Activated T-cell treated with anti-CD3 and anti-CD28 coated beads, Interleukin-2, amount 50 U/mL, for 72 hours (primary cell): ENCODE measurements around the gene UBE4B. TPM values are rescaled to one million over a fixed set of nuclear protein-coding genes. Genes with fewer than 3 reads are reported as not detected.
A peak's percentile ranks its signal among the peaks of the same experiment; 100 is the strongest.
"Not testable (repeated sequence)": the region's sequence is repeated elsewhere in the genome, so short reads cannot be mapped to it uniquely, and the experiment has no call there.

Experiments
- ATAC-seq, 2 donors: fragments of 150-1000 bp; cut with Tn5 transposase; replicated peaks in 1 of 2; 2 replicates each; pipeline ENCODE4 v1.10.0; 2021; ENCODE audit warnings: moderate library complexity in 2 of 2, mild to moderate bottlenecking in 1 of 2
- DNase-seq, 2 donors: peaks; one replicate each; pipeline ENCODE4 v3.0.0; 2021 to 2022; ENCODE audit warnings: mixed read lengths in 1 of 2
- H3K27ac Mint-ChIP-seq: one replicate; pipeline ENCODE4 v1.8.0; 2022; ENCODE audit warnings: mild to moderate bottlenecking, moderate library complexity, mixed read lengths
- H3K27me3 Mint-ChIP-seq: one replicate; pipeline ENCODE4 v1.8.0; 2022; ENCODE audit warnings: low read depth, mixed read lengths
- H3K36me3 Mint-ChIP-seq, 2 donors: one replicate each; pipeline ENCODE4 v1.8.0; 2022; ENCODE audit warnings: mixed read lengths in 2 of 2, mild to moderate bottlenecking in 1 of 2; ENCODE audit not compliant: insufficient read depth in 2 of 2
- H3K4me1 Mint-ChIP-seq: one replicate; pipeline ENCODE4 v1.8.0; 2022; ENCODE audit warnings: low read depth, mixed read lengths
- H3K4me3 Mint-ChIP-seq, 2 donors: one replicate each; pipeline ENCODE4 v1.8.0; 2022; ENCODE audit warnings: mild to moderate bottlenecking in 2 of 2, mixed read lengths in 2 of 2, moderate library complexity in 2 of 2
- H3K9me3 Mint-ChIP-seq, 2 donors: one replicate each; pipeline ENCODE4 v1.8.0; 2022; ENCODE audit warnings: mixed read lengths in 2 of 2
- total RNA-seq, 2 donors: library from RNA; stranded (reverse); gene quantifications; one replicate each; pipeline ENCODE4 v1.2.3, GENCODE V29; 2022

UBE4B gene
- total RNA-seq, 2 donors from 2014 or later = 24.7 to 25.6 TPM

DNA sequence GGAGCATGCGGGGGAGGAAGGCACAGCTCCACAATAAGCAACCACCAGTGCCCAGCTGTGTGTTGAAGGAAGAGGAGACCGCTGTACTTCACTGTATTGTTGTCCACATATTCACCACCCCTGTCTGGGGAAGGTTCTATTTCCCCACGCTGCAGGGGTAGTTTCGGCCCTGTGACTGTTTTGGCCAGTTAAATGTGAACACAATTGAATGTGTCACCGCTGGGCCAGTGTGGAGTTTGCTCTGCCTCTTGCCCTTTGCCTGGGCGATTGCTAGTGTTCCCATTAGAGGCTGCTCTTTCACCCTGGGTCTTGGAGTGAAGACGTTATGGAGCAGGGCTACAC, 32.6 kb downstream of the UBE4B start:
- no peak for ATAC-seq
- DNase-seq = no peak
- H3K27me3 Mint-ChIP-seq = no peaks in the 10 kb centered on the region

DNA sequence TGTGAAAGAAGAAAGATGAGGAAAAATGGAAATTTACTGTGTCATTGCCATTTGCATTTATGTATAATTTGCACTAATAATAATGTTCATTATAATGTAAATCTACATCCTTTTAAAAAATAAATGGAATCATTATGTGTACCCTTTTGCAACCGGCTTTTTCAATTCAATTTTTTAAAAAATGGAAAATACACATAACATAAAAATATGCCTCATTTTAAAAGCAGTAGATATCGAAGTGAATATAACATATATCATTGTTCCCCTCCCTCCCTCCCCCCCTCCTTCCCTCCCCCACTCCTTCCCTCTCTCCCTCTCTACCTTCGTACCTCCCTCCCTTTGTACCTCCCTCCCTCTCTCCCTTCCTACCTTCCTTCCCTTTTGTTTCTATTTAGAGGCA, 33.0 kb downstream of the UBE4B start:
- H3K4me3 Mint-ChIP-seq = no peak overlapping the region
- no peaks in the 10 kb centered on the region for H3K9me3 Mint-ChIP-seq
- H3K27me3 Mint-ChIP-seq = no peaks in the 10 kb centered on the region
- H3K27ac Mint-ChIP-seq = no peak overlapping the region
- H3K4me1 Mint-ChIP-seq = peaks cover 17% of the 10 kb centered on the region
- no peak for ATAC-seq
- no peaks in the 10 kb centered on the region for H3K36me3 Mint-ChIP-seq
- no peak for DNase-seq

More for the DNA sequence above, 32.6 kb downstream of the UBE4B start:
- Mint-ChIP-seq H3K36me3 (no peaks in the 10 kb centered on the region), H3K9me3 (no peaks in the 10 kb centered on the region), H3K4me1 (peaks cover 17% of the 10 kb centered on the region), H3K27ac (no peak overlapping the region), H3K4me3 (no peak overlapping the region)

- no peak overlapping the region for H3K4me3 Mint-ChIP-seq
- no peaks in the 10 kb centered on the region for H3K36me3 Mint-ChIP-seq
- H3K27me3 Mint-ChIP-seq = no peaks in the 10 kb centered on the region
- H3K4me1 Mint-ChIP-seq = peaks cover 13% of the 10 kb centered on the region
- no peak for ATAC-seq
- DNase-seq = no peak
- no peaks in the 10 kb centered on the region for H3K9me3 Mint-ChIP-seq
- H3K27ac Mint-ChIP-seq = no peak overlapping the region
These were observed 36.0 kb downstream of the UBE4B start for GRCh38 chr1:10068605-10069294.

GRCh38 chr1:10070206-10070605, 37.4 kb downstream of the UBE4B start:
- no peaks in the 10 kb centered on the region for H3K27me3 Mint-ChIP-seq
- H3K9me3 Mint-ChIP-seq = no peaks in the 10 kb centered on the region
- peaks cover 0 to 2% of the 10 kb centered on the region in 2 donors for H3K36me3 Mint-ChIP-seq
- no peak for DNase-seq
- peaks cover 21% of the 10 kb centered on the region for H3K4me1 Mint-ChIP-seq
- ATAC-seq = no peak
- no peak overlapping the region for H3K4me3 Mint-ChIP-seq
- H3K27ac Mint-ChIP-seq = no peak overlapping the region

GRCh38 chr1:10071640-10072039, 38.9 kb downstream of the UBE4B start:
- Mint-ChIP-seq H3K4me3 (no peak overlapping the region), H3K27ac (no peak overlapping the region), H3K9me3 (no peaks in the 10 kb centered on the region), H3K27me3 (no peaks in the 10 kb centered on the region), H3K4me1 (peaks cover 24% of the 10 kb centered on the region), H3K36me3 (peaks cover 0 to 2% of the 10 kb centered on the region in 2 donors)
- DNase-seq (no peak), ATAC-seq (no peak)

GRCh38 chr1:10073371-10073770, 40.6 kb downstream of the UBE4B start:
- not testable (repeated sequence) for H3K9me3 Mint-ChIP-seq, H3K4me3 Mint-ChIP-seq, DNase-seq, H3K36me3 Mint-ChIP-seq, H3K27me3 Mint-ChIP-seq, H3K27ac Mint-ChIP-seq, ATAC-seq
- peaks cover 17% of the 10 kb centered on the region for H3K4me1 Mint-ChIP-seq

DNA sequence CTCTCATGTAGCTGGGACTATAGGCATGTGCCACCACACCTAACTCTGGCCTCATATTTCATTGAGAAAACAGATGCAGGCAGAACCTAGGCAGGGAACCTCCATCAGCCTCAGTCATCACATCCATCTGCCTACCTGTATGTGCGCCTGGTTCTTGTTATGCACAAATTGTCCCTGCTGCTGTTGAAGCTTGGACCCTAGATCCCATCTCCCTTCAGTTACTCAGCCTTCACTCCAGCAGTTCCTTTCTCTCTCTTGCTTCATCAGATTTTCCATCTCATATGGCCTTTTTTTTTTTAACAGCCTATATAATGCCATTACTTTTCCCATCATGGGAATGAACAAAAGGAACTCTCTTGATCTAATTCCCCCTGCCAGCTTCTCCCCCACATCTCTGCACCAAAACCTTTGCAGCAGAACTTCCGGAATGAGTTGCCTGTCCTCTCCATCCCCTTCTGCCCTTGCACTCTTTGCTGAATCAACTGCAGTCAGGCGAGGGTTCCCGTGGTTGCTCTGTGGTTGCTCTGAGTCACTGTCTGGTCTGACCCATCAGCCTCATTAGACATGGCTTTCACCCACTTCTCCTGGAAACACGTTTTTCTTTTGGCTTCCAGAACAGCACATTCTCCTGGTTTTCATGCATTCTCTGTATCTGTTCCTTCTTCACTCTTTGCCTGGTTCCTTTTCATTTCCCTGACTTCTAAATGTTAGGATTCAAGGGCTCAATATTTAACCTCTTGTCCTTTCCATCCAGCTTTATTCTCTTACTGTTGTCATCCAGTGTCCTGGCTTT, 41.5 kb downstream of the UBE4B start:
- peak; percentile 77 to 78 for DNase-seq
- H3K4me3 Mint-ChIP-seq = peak overlapping the region; percentile 9 to 20
- H3K4me1 Mint-ChIP-seq = peaks cover 17% of the 10 kb centered on the region
- H3K27ac Mint-ChIP-seq = peak overlapping the region; percentile 1
- H3K27me3 Mint-ChIP-seq = no peaks in the 10 kb centered on the region
- H3K9me3 Mint-ChIP-seq = no peaks in the 10 kb centered on the region
- peaks cover 0 to 4% of the 10 kb centered on the region in 2 donors for H3K36me3 Mint-ChIP-seq
- ATAC-seq = peak; percentile 100

DNA sequence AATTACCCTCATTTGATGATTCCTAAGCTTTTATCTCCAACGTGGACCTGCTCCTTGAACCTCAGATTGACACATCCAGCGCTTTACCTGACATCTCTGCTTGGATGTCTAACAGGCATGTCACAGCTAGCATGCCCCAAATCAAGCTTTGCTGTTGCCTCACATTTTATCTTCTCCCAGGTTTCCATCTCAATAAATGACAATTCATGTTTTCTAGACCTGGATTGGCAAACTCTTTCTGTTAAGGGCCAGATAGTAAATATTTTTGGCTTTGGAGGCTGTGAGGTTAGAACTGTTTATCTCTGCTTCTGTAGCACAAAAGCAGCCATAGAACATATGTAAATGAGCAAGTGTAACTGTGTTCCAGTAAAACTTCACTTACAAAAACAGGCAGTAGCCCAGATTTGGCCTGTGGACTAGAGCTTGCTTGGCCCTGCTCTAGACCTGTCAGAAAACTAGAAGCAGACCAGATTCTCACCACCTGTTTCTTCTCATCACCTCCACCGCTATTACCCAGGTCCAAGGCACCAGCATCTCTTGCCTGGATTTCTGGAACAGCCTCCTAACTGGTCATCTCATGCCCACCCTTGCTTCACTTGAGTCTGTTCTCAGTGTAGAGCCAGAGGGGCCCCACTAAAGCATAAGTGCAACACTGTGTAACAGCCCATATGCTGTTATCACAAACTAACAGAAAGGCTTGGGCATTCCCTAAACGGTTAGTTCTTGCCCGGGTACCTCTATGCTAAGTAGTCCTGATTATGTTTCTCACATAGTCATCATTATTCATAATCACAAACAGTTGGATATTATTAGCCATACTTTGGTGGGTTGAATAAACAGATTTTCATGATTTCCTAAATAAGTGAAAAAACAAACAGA, 42.3 kb downstream of the UBE4B start:
- Mint-ChIP-seq H3K4me3 (peak overlapping the region in 1 of 2 donors; percentile 20), H3K27me3 (no peaks in the 10 kb centered on the region), H3K27ac (no peak overlapping the region), H3K36me3 (peaks cover 0 to 4% of the 10 kb centered on the region in 2 donors), H3K4me1 (peaks cover 17% of the 10 kb centered on the region), H3K9me3 (no peaks in the 10 kb centered on the region)
- no peak for ATAC-seq
- DNase-seq = no peak

DNA sequence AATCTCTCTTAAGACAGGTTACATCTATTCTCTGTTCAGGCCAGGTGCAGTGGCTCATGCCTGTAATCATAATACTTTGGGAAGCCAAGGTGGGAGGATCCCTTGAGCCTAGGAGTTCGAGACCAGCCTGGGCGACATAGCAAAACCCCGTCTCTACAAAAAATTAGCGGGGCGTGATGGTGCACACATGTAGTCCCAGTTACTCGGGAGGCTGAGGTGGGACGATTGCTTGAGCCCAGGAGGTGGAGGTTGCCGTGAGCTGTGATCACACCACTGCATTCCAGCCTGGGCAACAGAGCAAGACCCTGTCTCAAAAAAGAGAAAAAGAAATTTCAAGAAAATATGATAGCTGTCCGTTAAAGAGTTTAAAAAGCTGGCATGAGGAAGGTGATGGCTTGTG, 43.0 kb downstream of the UBE4B start:
- peaks cover 17% of the 10 kb centered on the region for H3K4me1 Mint-ChIP-seq
- H3K27me3 Mint-ChIP-seq = no peaks in the 10 kb centered on the region
- no peaks in the 10 kb centered on the region for H3K9me3 Mint-ChIP-seq
- ATAC-seq (no peak), DNase-seq (no peak)
- no peak overlapping the region for H3K27ac Mint-ChIP-seq
- no peak overlapping the region for H3K4me3 Mint-ChIP-seq
- peaks cover 3 to 6% of the 10 kb centered on the region in 2 donors for H3K36me3 Mint-ChIP-seq

DNA sequence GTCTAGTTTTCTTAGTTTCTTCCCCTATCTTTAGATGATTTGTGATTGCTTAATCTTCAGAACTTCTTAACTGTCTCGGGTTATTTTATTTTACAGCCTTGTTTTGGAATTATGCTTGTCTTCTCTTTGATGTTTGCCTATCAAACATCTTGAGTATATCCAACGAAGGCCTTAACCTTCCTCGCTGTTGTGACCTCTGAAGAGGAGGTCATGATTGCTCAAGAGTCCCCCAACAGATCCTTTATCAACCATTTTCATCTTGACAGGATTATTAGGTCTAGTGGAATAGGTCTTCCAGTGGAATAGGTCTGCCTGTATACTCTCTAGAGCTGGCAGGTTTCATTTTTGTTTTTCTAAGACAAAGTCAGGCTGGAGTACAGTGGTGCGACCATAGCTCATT, 45.7 kb downstream of the UBE4B start:
- Mint-ChIP-seq H3K4me3 (no peak overlapping the region), H3K4me1 (peaks cover 17% of the 10 kb centered on the region), H3K36me3 (peaks cover 3 to 6% of the 10 kb centered on the region in 2 donors), H3K9me3 (no peaks in the 10 kb centered on the region), H3K27ac (no peak overlapping the region), H3K27me3 (no peaks in the 10 kb centered on the region)
- no peak for DNase-seq
- ATAC-seq = no peak

- Mint-ChIP-seq H3K4me3 (no peak overlapping the region), H3K36me3 (peaks cover 3 to 4% of the 10 kb centered on the region in 2 donors), H3K27me3 (no peaks in the 10 kb centered on the region), H3K9me3 (no peaks in the 10 kb centered on the region), H3K27ac (no peak overlapping the region), H3K4me1 (no peaks in the 10 kb centered on the region)
- DNase-seq (no peak), ATAC-seq (no peak)
These were observed 47.8 kb downstream of the UBE4B start for GRCh38 chr1:10080523-10080922.

GRCh38 chr1:10082785-10083479, 50.2 kb downstream of the UBE4B start:
- H3K36me3 Mint-ChIP-seq = peaks cover 2 to 3% of the 10 kb centered on the region in 2 donors
- H3K27ac Mint-ChIP-seq = no peak overlapping the region
- DNase-seq = no peak
- no peak for ATAC-seq
- no peaks in the 10 kb centered on the region for H3K27me3 Mint-ChIP-seq
- H3K9me3 Mint-ChIP-seq = no peaks in the 10 kb centered on the region
- H3K4me1 Mint-ChIP-seq = no peaks in the 10 kb centered on the region
- H3K4me3 Mint-ChIP-seq = no peak overlapping the region
